Stimulated activated naive CD8-positive, alpha-beta T cell treated with anti-CD3 and anti-CD28 coated beads, Interleukin-15, Interleukin-2, amounts not matched to agents 100 ng/mL and 50 ng/mL, for 24 hours (primary cell): ENCODE data around the gene VAC14.

Source experiments
- H3K27ac Mint-ChIP-seq: one replicate; pipeline ENCODE4 v1.8.0; 2021; ENCODE audit warnings: mild to moderate bottlenecking, mixed read lengths
- H3K27me3 Mint-ChIP-seq: one replicate; pipeline ENCODE4 v1.8.0; 2021; ENCODE audit warnings: mixed read lengths
- H3K36me3 Mint-ChIP-seq: one replicate; pipeline ENCODE4 v1.8.0; 2021; ENCODE audit warnings: low read depth, mixed read lengths
- H3K4me1 Mint-ChIP-seq: one replicate; pipeline ENCODE4 v1.8.0; 2021; ENCODE audit warnings: low read depth, mixed read lengths
- H3K4me3 Mint-ChIP-seq: one replicate; pipeline ENCODE4 v1.8.0; 2021; ENCODE audit warnings: mild to moderate bottlenecking, mixed read lengths
- H3K9me3 Mint-ChIP-seq: one replicate; pipeline ENCODE4 v1.8.0; 2021; ENCODE audit warnings: mixed read lengths

VAC14 gene

DNA sequence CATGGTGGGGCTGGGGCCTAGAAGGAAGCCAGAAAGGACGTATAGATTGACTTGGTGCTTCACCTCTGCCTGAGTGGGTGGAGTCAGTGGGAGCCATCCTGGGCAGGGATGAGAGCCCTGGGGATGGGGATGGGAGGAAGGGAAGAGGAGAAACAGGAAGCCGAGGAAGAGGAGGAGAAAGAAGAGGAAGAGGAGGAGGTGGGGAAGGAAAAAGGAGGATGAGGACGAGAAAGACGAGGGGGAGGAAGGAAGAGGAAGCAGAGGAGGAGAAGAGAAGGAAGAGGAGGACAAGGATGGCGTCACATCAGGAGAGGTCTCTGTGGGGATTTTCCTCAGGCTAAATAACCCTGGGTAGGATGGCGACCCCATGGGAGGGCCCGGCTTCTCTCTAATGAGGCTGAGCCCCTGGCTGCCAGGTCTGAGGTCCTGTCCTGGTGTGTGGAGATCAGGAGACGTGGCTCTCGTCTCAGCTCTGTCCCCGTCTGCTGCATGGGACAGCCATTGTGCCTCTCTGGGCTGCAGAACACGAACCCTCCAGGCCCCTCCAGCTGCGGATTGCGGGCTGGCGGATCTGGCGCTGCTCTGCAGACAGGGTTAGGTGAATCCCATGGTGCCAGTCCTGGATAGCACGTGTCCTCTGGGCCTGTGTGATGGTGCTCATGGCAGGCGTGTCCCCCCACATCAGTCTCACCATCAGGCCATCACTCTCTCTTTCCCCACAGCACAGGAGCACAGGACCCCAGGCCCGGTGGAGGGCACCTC, 79.6 kb downstream of the VAC14 start:
- peaks cover 22% of the 10 kb centered on the region for H3K36me3 Mint-ChIP-seq
- no peaks in the 10 kb centered on the region for H3K27me3 Mint-ChIP-seq
- peaks cover 6% of the 10 kb centered on the region for H3K4me1 Mint-ChIP-seq

DNA sequence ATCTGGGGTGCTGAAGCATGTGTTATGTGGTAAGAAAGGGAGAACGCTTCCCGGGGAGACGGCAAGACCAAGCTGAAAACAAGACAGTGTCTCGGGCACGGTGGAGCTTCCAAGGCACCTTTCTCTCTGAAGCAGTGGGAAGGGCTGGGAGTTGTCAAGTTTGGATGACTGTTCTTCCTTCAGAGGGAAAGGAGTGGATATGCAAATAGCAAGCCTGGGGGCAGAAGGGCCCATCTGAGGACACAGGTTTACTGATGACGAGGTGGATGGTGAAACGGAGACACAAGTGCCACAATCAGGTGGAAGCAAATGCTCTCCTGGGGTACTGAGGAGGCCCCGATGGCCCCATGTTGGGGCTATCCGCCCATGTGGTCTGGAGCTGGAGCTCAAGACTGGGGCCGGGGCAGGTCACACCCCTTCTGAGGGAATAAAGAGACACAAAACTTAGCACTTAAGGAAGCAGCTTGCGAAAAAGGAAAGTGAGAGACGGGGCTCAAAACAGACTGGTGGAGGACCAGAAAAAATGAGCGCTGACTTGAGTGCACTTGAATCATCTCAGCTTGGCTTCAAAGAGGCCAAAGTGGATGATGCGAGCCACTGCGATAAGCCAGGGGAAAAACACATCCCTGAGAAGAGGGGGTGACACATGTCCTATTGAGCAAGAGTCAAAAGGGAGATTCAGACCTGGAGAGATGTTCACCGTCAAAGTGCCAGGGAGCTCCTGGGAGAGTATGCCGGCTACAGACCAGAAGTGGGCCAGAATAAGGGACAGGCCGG, 80.3 kb downstream of the VAC14 start:
- H3K36me3 Mint-ChIP-seq, result peaks cover 20% of the 10 kb centered on the region

More for the DNA sequence above, 79.6 kb downstream of the VAC14 start:
- Mint-ChIP-seq H3K9me3 (no peaks in the 10 kb centered on the region), H3K27ac (no peak overlapping the region), H3K4me3 (no peak overlapping the region)

DNA sequence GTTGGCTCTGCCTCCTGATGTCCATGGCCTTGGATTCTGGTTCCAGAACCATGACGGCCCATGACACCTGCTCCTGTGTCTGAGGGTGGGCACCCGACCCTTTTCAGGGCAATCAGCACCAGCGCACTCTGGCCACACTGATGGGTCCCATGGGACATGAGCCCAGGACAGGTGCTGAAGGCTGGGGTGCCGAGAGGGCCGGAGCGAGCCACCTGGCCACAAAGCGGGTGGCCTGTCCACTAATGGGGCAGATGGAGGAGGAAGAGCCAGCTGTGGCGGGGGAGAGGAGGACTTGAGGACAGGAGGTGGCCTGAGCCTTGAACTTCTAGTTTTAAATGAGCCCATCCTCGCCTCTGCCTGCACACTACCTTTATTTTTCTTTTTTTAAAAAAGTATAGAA, 83.9 kb downstream of the VAC14 start:
- H3K27me3 Mint-ChIP-seq, result no peaks in the 10 kb centered on the region
- H3K4me1 Mint-ChIP-seq, result peaks cover 6% of the 10 kb centered on the region
- no peak overlapping the region for H3K27ac Mint-ChIP-seq
- H3K36me3 Mint-ChIP-seq, result peaks cover 19% of the 10 kb centered on the region
- H3K9me3 Mint-ChIP-seq, result no peaks in the 10 kb centered on the region
- H3K4me3 Mint-ChIP-seq, result no peak overlapping the region

More for the DNA sequence above, 80.3 kb downstream of the VAC14 start:
- Mint-ChIP-seq H3K4me1 (peaks cover 6% of the 10 kb centered on the region), H3K27me3 (no peaks in the 10 kb centered on the region), H3K9me3 (no peaks in the 10 kb centered on the region), H3K27ac (no peak overlapping the region), H3K4me3 (no peak overlapping the region)

DNA sequence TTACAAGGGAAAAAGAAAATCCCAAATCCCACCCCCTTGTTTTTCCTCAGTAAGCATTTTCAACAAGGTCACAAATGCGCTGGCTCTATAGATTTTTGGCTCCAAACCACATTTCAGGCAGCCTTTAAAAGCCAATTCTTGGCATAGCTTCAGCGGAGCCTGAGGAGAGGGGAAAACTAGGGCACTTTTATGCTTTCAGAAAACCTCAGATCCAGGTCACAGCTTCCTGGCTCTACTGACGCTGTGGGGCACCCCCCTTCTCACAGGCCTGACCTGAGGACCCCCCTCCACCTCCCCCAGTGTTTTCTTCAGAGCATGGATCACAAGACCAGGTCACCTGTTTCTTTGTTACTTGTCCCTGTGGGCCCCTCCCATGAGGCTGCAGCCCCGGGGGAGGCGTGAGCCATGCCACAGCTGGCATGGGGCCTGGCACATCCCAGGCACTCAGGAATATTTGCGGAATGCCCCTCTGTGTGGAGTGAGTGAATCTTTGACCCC, 85.0 kb downstream of the VAC14 start:
- Mint-ChIP-seq H3K27ac (no peak overlapping the region), H3K27me3 (no peaks in the 10 kb centered on the region), H3K4me3 (no peak overlapping the region), H3K36me3 (peaks cover 24% of the 10 kb centered on the region), H3K4me1 (peaks cover 4% of the 10 kb centered on the region), H3K9me3 (no peaks in the 10 kb centered on the region)

DNA sequence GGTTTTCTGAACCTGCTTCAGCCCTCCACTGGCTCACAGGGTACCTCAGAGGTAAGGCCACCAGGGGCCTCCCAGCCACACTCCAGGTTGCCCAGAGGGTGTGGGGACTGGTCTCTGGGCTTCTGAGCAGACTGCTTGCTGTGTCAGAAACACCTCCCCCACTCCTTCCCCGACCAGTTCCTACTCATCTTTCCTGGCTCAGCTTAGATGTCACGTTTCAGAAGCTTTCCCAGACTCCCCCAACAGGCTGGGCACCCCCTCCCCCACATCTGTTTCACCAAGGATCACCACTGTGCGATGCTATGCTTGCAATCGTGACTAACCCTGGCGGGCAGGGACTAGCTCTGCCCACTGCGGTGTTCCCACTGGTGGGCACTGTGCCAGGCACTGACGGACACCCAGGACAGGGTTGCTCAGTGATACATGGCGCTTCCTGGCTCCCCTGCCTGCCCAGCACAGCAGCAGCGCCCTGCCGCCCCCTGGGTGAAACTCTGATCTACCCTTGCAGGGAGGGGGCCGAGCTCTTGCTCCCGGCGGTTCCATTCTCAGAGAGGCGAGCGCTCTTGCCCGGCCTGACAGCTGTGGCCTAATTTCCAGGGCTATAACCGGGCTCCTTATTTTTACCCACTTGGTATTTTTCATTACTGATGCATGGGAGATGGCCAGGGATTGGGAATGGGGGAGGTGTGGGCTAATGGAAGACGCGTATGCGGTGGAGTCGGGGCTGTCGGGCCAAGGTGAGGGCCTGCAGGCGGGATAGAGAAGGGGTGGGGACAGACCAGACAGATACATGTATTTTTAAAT, 85.7 kb downstream of the VAC14 start:
- peaks cover 3% of the 10 kb centered on the region for H3K4me1 Mint-ChIP-seq

DNA sequence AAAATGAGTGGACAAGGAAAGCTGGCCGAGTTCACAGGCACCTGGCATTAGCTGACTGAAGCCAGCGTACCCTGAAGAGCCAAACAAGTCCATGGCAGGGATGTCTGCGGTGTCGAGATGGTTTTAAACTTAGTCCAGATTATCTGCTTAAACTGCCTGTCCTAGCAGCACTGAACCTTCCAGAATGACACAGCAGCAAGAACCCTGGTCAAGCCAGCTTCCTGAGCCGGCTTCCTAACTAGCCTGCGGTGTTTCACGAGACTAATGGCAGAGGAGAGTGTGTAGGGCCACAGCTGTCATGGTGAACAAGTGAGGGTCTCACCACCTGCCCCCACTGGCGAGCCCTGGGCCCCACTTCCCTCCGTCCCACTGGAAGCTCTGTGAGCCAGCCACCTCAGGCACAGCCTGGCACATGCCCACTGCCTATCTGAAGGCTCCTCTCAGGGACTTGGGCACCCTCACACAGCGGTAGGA, 86.3 kb downstream of the VAC14 start:
- Mint-ChIP-seq H3K4me3 (no peak overlapping the region), H3K4me1 (peaks cover 5% of the 10 kb centered on the region), H3K36me3 (peaks cover 11% of the 10 kb centered on the region), H3K9me3 (no peaks in the 10 kb centered on the region), H3K27ac (no peak overlapping the region), H3K27me3 (no peaks in the 10 kb centered on the region)

More for the DNA sequence above, 85.7 kb downstream of the VAC14 start:
- Mint-ChIP-seq H3K27me3 (no peaks in the 10 kb centered on the region), H3K27ac (no peak overlapping the region), H3K4me3 (no peak overlapping the region), H3K36me3 (peaks cover 18% of the 10 kb centered on the region), H3K9me3 (no peaks in the 10 kb centered on the region)

DNA sequence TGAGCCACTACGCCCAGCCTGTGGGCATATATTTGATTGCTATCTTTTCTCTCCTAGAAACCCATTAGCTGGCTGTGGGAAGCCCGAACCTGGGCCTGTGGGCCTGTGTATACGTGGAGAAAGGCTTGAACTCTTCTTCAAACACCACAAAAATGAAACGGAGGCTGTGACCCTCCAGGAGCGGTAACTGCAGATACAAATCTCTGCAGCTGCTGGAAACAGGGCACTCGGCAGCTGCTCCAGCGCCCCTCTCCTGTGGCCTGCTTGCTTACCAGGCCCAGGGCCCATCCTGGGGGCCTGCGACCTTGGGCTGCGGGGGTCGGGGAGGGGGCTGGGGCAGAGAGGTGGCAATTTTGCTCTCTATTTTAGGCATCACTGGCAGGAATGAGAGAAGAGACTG, 87.1 kb downstream of the VAC14 start:
- Mint-ChIP-seq H3K4me3 (no peak overlapping the region), H3K27ac (no peak overlapping the region), H3K9me3 (no peaks in the 10 kb centered on the region), H3K27me3 (no peaks in the 10 kb centered on the region), H3K36me3 (peaks cover 5% of the 10 kb centered on the region), H3K4me1 (peaks cover 5% of the 10 kb centered on the region)

DNA sequence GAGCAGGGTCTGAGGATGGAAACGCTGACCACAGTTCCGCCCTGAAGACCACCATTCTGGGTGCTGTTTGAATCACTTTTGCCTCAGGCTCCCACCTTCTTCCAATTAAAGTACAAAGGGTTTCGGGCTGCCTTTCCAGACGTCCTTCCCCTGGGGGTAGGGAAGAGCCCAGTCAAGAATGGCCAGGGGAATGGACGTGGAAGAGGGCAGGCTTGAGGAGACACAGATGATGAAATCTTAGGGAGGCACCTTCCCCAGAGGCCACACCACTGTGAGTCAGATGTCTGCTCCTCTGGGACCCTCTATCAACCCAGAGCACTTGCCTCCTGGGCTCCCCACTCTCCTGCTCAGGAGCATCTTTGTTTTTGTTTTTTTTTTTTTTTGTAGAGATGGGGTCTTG, 87.6 kb downstream of the VAC14 start:
- peaks cover 5% of the 10 kb centered on the region for H3K4me1 Mint-ChIP-seq
- peaks cover 5% of the 10 kb centered on the region for H3K36me3 Mint-ChIP-seq
- H3K27me3 Mint-ChIP-seq, result no peaks in the 10 kb centered on the region
- no peak overlapping the region for H3K4me3 Mint-ChIP-seq
- H3K9me3 Mint-ChIP-seq, result no peaks in the 10 kb centered on the region
- no peak overlapping the region for H3K27ac Mint-ChIP-seq

DNA sequence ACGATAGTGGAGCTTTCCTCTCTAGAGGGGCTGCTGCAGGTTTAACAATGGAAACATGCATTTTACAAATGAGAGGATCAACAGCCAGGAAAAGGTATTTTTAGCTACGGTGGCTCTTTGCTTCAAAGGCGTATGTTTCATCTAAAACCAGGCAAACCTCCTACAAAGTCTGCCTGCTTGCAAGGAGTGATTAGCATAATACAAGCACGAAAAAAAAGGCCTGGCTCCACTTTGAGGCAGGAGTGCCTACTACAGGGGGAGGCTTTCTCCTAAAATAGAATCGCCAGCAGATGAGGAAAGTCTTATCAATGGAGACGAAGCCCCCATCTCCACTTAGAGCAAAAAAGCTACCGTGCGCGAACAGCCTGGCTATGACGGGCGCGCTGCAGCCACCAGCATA, 88.0 kb downstream of the VAC14 start:
- peaks cover 5% of the 10 kb centered on the region for H3K36me3 Mint-ChIP-seq
- H3K27me3 Mint-ChIP-seq, result no peaks in the 10 kb centered on the region
- peaks cover 5% of the 10 kb centered on the region for H3K4me1 Mint-ChIP-seq
- H3K4me3 Mint-ChIP-seq, result no peak overlapping the region
- no peak overlapping the region for H3K27ac Mint-ChIP-seq
- H3K9me3 Mint-ChIP-seq, result no peaks in the 10 kb centered on the region

DNA sequence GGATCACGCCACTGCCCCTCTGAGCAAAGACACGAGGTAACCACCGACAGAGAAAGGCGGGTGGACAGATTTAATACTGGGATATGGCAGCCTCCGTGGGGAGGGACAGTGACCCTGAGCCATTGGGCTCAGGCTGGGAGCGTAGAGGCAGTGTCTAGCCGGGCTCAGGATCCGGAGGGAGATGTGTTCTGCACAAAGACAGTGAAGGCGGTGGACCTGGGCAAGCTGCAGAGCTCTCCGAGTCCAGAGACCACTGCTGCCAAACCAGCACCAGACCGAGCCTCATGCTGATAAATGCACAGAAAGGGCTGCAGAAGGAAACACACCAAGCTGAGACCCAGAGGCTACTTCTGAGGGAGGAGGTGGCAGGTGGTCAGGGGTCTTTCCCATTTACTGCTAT, 88.6 kb downstream of the VAC14 start:
- peaks cover 5% of the 10 kb centered on the region for H3K4me1 Mint-ChIP-seq
- H3K27me3 Mint-ChIP-seq, result no peaks in the 10 kb centered on the region
- peaks cover 5% of the 10 kb centered on the region for H3K36me3 Mint-ChIP-seq
- H3K9me3 Mint-ChIP-seq, result no peaks in the 10 kb centered on the region
- no peak overlapping the region for H3K27ac Mint-ChIP-seq
- no peak overlapping the region for H3K4me3 Mint-ChIP-seq

DNA sequence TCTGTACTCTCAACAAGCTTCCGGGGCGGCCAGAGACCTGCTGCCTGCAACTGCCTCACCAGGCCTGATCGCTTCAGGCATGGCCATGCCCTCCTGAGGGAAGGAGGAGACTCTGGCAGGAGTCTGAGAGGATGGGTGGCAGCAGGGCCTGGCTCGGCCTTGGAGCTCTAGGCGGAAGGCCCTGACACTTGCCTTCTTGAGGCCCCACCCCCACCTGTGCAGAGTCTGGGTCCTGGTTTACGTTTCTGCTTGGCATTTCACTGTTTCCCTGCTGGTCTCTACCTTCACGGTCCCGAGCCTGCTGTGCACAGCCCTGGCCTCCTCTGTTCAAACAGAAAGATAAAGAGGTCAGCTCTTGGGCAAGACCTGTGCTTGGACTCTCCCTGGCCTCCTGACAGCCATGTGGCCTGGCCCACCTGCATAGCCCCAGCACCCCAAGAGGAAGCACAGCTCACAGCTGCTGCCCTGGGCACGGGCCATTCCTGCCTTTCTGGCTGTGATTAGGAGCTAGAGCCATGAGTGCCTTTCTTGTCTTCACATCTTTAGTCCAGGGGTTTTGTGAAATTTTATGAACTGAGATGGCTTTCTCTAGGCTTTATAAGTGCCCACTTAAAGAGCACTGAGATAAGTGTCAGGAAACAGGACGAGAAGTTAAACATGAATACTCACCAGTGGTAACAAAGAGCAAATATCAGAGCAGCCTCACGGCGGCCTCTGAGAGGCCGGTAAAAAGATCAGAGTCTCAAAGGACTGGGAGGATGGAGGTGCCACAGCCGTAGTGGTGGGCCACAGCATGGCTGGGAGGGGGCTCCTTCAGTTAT, 89.5 kb downstream of the VAC14 start:
- no peak overlapping the region for H3K4me3 Mint-ChIP-seq
- H3K27me3 Mint-ChIP-seq, result no peaks in the 10 kb centered on the region
- H3K36me3 Mint-ChIP-seq, result peaks cover 5% of the 10 kb centered on the region
- H3K9me3 Mint-ChIP-seq, result no peaks in the 10 kb centered on the region
- no peak overlapping the region for H3K27ac Mint-ChIP-seq
- H3K4me1 Mint-ChIP-seq, result peaks cover 5% of the 10 kb centered on the region

DNA sequence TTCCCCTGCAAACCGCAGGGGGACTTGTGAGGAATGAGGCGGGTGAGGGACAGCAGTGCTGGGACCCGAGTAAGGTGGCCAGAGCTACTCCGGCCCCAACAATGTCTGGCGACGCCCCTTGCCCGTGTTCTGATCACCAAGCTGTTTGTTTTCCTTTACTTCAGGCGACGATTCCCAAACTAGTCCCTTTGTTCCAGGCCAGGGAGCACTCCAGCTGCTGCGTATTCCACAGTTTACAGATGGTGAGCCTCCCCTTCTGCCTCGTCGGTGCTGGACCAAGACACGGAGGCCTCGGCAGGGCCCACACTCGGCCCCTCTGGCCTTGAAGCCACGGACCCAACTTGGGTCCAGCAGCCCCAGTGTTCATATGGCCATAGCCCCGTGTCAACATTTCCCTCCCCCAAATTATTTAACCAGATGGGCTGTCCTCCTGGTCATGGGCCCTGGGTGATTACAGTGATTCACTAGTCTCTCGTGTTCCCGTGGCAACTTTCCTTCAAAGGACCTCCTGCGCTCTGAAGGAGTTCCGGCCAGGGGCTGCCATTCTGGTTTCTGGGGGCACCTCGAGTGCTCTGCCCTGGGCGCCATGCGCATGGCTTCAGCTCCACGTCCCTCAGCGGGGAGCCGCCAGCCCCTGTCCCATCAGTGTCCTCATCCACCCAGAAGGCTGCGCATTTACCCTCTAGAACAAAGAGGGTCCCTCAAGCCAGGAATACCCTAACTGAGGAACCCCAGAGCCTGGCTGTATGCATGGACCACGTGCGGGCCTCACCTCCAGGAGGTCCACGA, 90.3 kb downstream of the VAC14 start:
- no peaks in the 10 kb centered on the region for H3K27me3 Mint-ChIP-seq
- H3K4me1 Mint-ChIP-seq, result peaks cover 5% of the 10 kb centered on the region
- no peak overlapping the region for H3K4me3 Mint-ChIP-seq
- H3K9me3 Mint-ChIP-seq, result no peaks in the 10 kb centered on the region
- peaks cover 5% of the 10 kb centered on the region for H3K36me3 Mint-ChIP-seq
- H3K27ac Mint-ChIP-seq, result no peak overlapping the region

DNA sequence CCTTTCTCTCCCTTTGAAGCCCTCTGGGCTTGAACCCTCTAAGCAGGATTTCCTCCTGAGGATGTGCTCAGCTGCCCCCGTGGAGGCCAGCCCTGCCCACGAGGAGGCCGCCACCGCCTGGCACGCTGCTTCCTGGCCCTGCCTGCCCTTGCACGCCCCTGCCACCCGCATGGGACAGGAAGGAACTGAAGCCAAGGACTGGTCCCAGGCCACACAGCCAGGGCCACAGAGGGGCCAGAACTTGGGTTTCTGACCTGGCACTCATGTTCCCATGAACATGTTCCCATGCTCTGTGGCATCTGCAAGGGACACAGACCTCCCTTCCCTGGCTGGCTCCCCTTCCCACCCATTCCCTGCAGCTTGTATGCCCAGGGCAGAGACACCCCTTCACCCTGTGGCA, 91.0 kb downstream of the VAC14 start:
- Mint-ChIP-seq H3K4me3 (no peak overlapping the region), H3K27me3 (no peaks in the 10 kb centered on the region), H3K4me1 (peaks cover 5% of the 10 kb centered on the region), H3K9me3 (no peaks in the 10 kb centered on the region), H3K27ac (no peak overlapping the region), H3K36me3 (peaks cover 5% of the 10 kb centered on the region)
